H1 (cell line): Measurements from ENCODE around the gene SPATA13. TPM values are rescaled to one million over a fixed set of nuclear protein-coding genes. Genes with fewer than 3 reads are reported as not detected.

Experiments
- CTCF ChIA-PET: fragments of 300-600 bp; sonication (Branson Sonifier 250); formaldehyde crosslinking; loops from one replicate; lab custom pipeline; 2021; ENCODE audit not compliant: partially characterized antibody; lab: Charles Lee
- POLR2A ChIA-PET: fragments of 300-600 bp; sonication (Branson Sonifier 250); formaldehyde crosslinking; loops from one replicate; lab custom pipeline; 2021; ENCODE audit warnings: inconsistent platforms; ENCODE audit not compliant: partially characterized antibody; lab: Charles Lee
- DNase-seq, 2 experiments: peaks; one replicate each; pipeline versions ENCODE4 v3.0.0 to v3.0.0-alpha.2; 2010 to 2022; ENCODE audit warnings: low spot score in 2 of 2, low read depth in 1 of 2, mixed read lengths in 1 of 2
- FAIRE-seq: peaks from 2 replicates; lab custom pipeline; 2011; peaks lifted over from hg19 to GRCh38; lab: Jason Lieb, UNC
- H2AFZ ChIP-seq: 2 replicates; pipeline ENCODE4 v1.8.1; 2012; ENCODE audit warnings: low read length, inconsistent platforms
- H2AK5ac ChIP-seq: 2 replicates; pipeline ENCODE4 v1.6.1; 2013; ENCODE audit warnings: low read depth, low read length
- H2BK120ac ChIP-seq: replicated peaks from 2 replicates; pipeline ENCODE3; 2013; ENCODE audit warnings: low read depth, low read length, inconsistent platforms
- H2BK12ac ChIP-seq: 2 replicates; pipeline ENCODE4 v1.6.1; 2013; ENCODE audit warnings: low read depth, low read length
- H2BK15ac ChIP-seq: 2 replicates; pipeline ENCODE4 v1.6.1; 2013; ENCODE audit warnings: low read length
- H2BK20ac ChIP-seq: 2 replicates; pipeline ENCODE4 v1.6.1; 2013; ENCODE audit warnings: low read length
- H2BK5ac ChIP-seq: 2 replicates; pipeline ENCODE4 v1.6.1; 2013; ENCODE audit warnings: low read depth, low read length
- H3K14ac ChIP-seq: 2 replicates; pipeline ENCODE4 v1.6.1; 2013; ENCODE audit warnings: inconsistent platforms; ENCODE audit not compliant: insufficient read length
- H3K18ac ChIP-seq: 2 replicates; pipeline ENCODE4 v1.6.1; 2013; ENCODE audit warnings: low read length; ENCODE audit errors: extremely low read depth
- H3K23ac ChIP-seq: 2 replicates; pipeline ENCODE4 v1.6.1; 2013; ENCODE audit warnings: inconsistent platforms; ENCODE audit not compliant: insufficient read length
- H3K23me2 ChIP-seq: 2 replicates; pipeline ENCODE4 v1.6.1; 2013; ENCODE audit warnings: low read depth, low read length
- H3K27ac ChIP-seq: 2 replicates; pipeline ENCODE4 v1.6.1; 2011; ENCODE audit warnings: low read depth, low read length, inconsistent platforms
- H3K27me3 ChIP-seq, 4 experiments: replicated peaks in 1 of 4; 1 replicate in 1 of 4; 2 replicates in 3 of 4; pipeline versions ENCODE4 v1.6.1 to v1.8.1; 2011 to 2013; ENCODE audit warnings: low read length in 3 of 4, mild to moderate bottlenecking in 3 of 4, inconsistent platforms in 2 of 4, mixed read lengths in 2 of 4, moderate library complexity in 1 of 4; ENCODE audit not compliant: control insufficient read depth in 3 of 4, insufficient read depth in 3 of 4; ENCODE audit errors: extremely low read depth in 1 of 4
- H3K36me3 ChIP-seq, 4 experiments: 2 replicates each; pipeline versions ENCODE4 v1.6.1 to v1.8.1; 2011 to 2013; ENCODE audit warnings: mild to moderate bottlenecking in 4 of 4, low read length in 3 of 4, moderate library complexity in 2 of 4, control low read depth in 1 of 4, inconsistent platforms in 1 of 4; ENCODE audit not compliant: insufficient read depth in 4 of 4, control insufficient read depth in 2 of 4
- H3K4ac ChIP-seq: replicated peaks from 2 replicates; pipeline ENCODE3; 2013; ENCODE audit warnings: low read length, low read depth, mixed read lengths, inconsistent platforms; ENCODE audit not compliant: insufficient read length
- H3K4me1 ChIP-seq, 4 experiments: replicated peaks in 1 of 4; 1 replicate in 1 of 4; 2 replicates in 3 of 4; pipeline versions ENCODE4 v1.6.1 to v1.8.1; 2011 to 2013; ENCODE audit warnings: low read length in 3 of 4, inconsistent platforms in 2 of 4, mixed read lengths in 1 of 4; ENCODE audit not compliant: insufficient read depth in 4 of 4, control insufficient read depth in 3 of 4
- H3K4me2 ChIP-seq, 2 experiments: 2 replicates each; pipeline versions ENCODE4 v1.6.1 to v1.8.1; 2011 to 2013; ENCODE audit warnings: low read depth in 2 of 2, low read length in 2 of 2, control low read depth in 1 of 2, inconsistent platforms in 1 of 2, mild to moderate bottlenecking in 1 of 2; ENCODE audit not compliant: insufficient read depth in 1 of 2
- H3K4me3 ChIP-seq, 4 experiments: fragments of 200-600, 300-600 bp in 1 of 4; sonication (generic), shearing (Covaris generic), sonication (Bioruptor Twin) in 1 of 4; 2 replicates each; pipeline versions ENCODE4 v1.5.1 to v1.8.1; 2011 to 2016; ENCODE audit warnings: low read length in 4 of 4, low read depth in 3 of 4, control low read depth in 2 of 4, inconsistent platforms in 2 of 4, mild to moderate bottlenecking in 2 of 4, mixed read lengths in 1 of 4, moderate library complexity in 1 of 4; ENCODE audit not compliant: insufficient read depth in 2 of 4; ENCODE audit errors: extremely low read depth in 1 of 4
- H3K56ac ChIP-seq: replicated peaks from 2 replicates; pipeline ENCODE3; 2013; ENCODE audit warnings: low read depth, mild to moderate bottlenecking, mixed read lengths, low read length, inconsistent platforms; ENCODE audit not compliant: insufficient read length
- H3K79me1 ChIP-seq: 2 replicates; pipeline ENCODE4 v1.6.1; 2013; ENCODE audit warnings: low read depth, low read length, control low read depth
- H3K79me2 ChIP-seq, 2 experiments: 2 replicates each; pipeline versions ENCODE4 v1.6.1 to v1.8.1; 2012 to 2013; ENCODE audit warnings: low read length in 2 of 2, mild to moderate bottlenecking in 2 of 2, inconsistent platforms in 1 of 2; ENCODE audit not compliant: insufficient read depth in 2 of 2, control insufficient read depth in 1 of 2
- H3K9ac ChIP-seq, 4 experiments: replicated peaks in 1 of 4; 1 replicate in 1 of 4; 2 replicates in 3 of 4; pipeline versions ENCODE4 v1.6.1 to v1.8.1; 2011 to 2013; ENCODE audit warnings: low read depth in 3 of 4, low read length in 3 of 4, control low read depth in 2 of 4, mild to moderate bottlenecking in 2 of 4, moderate library complexity in 2 of 4, inconsistent platforms in 1 of 4; ENCODE audit errors: extremely low read depth in 1 of 4
- H3K9me3 ChIP-seq, 2 experiments: 2 replicates each; pipeline versions ENCODE4 v1.6.1 to v1.8.1; 2012 to 2013; ENCODE audit warnings: mild to moderate bottlenecking in 2 of 2, moderate library complexity in 2 of 2, control low read depth in 1 of 2, inconsistent platforms in 1 of 2, low read depth in 1 of 2, low read length in 1 of 2, mixed read lengths in 1 of 2; ENCODE audit not compliant: insufficient read depth in 2 of 2
- H4K20me1 ChIP-seq, 2 experiments: replicated peaks in 1 of 2; 2 replicates each; pipeline versions ENCODE3 to v1.8.1; 2011 to 2013; ENCODE audit warnings: inconsistent platforms in 2 of 2, low read length in 2 of 2, mild to moderate bottlenecking in 1 of 2; ENCODE audit not compliant: insufficient read depth in 2 of 2, control insufficient read depth in 1 of 2
- H4K5ac ChIP-seq: 2 replicates; pipeline ENCODE4 v1.6.1; 2013; ENCODE audit warnings: low read length, low read depth, mixed read lengths, inconsistent platforms; ENCODE audit not compliant: insufficient read length
- H4K8ac ChIP-seq: 2 replicates; pipeline ENCODE4 v1.8.0; 2013; ENCODE audit warnings: mild to moderate bottlenecking, moderate library complexity, low read length, inconsistent platforms; ENCODE audit not compliant: insufficient read depth; ENCODE audit errors: extremely low read depth
- H4K91ac ChIP-seq: replicated peaks from 2 replicates; pipeline ENCODE3; 2013; ENCODE audit warnings: low read length, mixed read lengths, inconsistent platforms; ENCODE audit not compliant: insufficient read length
- FOSL1 ChIP-seq: IDR thresholded peaks from 2 replicates; pipeline ENCODE4 v1.6.1; 2011; ENCODE audit warnings: mild to moderate bottlenecking, low read depth, low read length, moderate library complexity; ENCODE audit not compliant: insufficient read depth
- HDAC2 ChIP-seq, 2 experiments: fragments of 300-600 bp in 1 of 2; sonication (generic) in 1 of 2; IDR thresholded peaks; 2 replicates each; pipeline ENCODE4 v1.6.1; 2011 to 2012; ENCODE audit warnings: low read depth in 2 of 2, low read length in 2 of 2, mild to moderate bottlenecking in 2 of 2, moderate library complexity in 2 of 2, borderline replicate concordance in 1 of 2, inconsistent platforms in 1 of 2
- SIRT6 ChIP-seq: IDR thresholded peaks from one replicate; pipeline ENCODE4 v1.7.1; 2012; ENCODE audit warnings: low read length, inconsistent platforms
- ZNF274 ChIP-seq: IDR thresholded peaks from 2 replicates; pipeline ENCODE4 v1.7.0; 2012; ENCODE audit warnings: low read length, borderline replicate concordance; ENCODE audit errors: extremely low read depth
- WGBS, 2 experiments: shearing (Covaris generic) in 1 of 2; methylation state at CpG; one replicate each; pipeline versions ENCODE4 v1.1.6 to v1.1.7; 2013 to 2015; ENCODE audit warnings: low lambda C conversion rate in 2 of 2, mixed read lengths in 2 of 2, inconsistent platforms in 1 of 2, low coverage in 1 of 2, missing lambda C conversion rate in 1 of 2; ENCODE audit not compliant: insufficient replicate concordance in 2 of 2, insufficient coverage in 1 of 2, insufficient read length in 1 of 2; ENCODE audit errors: extremely low coverage in 1 of 2, missing lambda C conversion rate in 1 of 2; 5-methylcytosine and 5-hydroxymethylcytosine counted together
- polyA plus RNA-seq, 7 experiments: library from polyadenylated mRNA; depleted of rRNA in 3 of 7; stranded (reverse) in 5 of 7; unstranded in 2 of 7; fragments of >200 nt in 5 of 7; fragments of 200-250 nt in 2 of 7; gene quantifications; 1 replicate in 5 of 7; 2 replicates in 1 of 7; 4 replicates in 1 of 7; pipeline versions ENCODE4 v1.2.1 to v1.2.3, GENCODE V29; 2011 to 2013; ENCODE audit warnings: missing spikeins in 2 of 7, mixed read lengths in 2 of 7
- total RNA-seq: library from RNA; stranded (reverse); fragmentation: NEBNext Ultra II Directional; extraction: Animal tissue kit (Norgen Biotek cat#: 25700); gene quantifications from 2 replicates; pipeline ENCODE4 v1.2.1, GENCODE V29; 2021

SPATA13 gene
- total and polyA plus RNA-seq, 2 of the 8 experiments (the other 6 are each of a cell fraction or from before 2014, with no cell fraction given) = 12.6 to 30.9 TPM

GRCh38 chr13:24192811-24193162, 32.3 kb downstream of the SPATA13 start:
- H3K27ac ChIP-seq = no peak overlapping the region
- no peak overlapping the region for H4K5ac ChIP-seq
- H3K36me3 ChIP-seq = no peaks in the 10 kb centered on the region
- peaks cover 0 to 22% of the 10 kb centered on the region in 2 experiments; a peak in 2 of 4 replicates for H3K79me2 ChIP-seq
- H2BK20ac ChIP-seq = no peak overlapping the region
- TF ChIP-seq ZNF274 (no peak), FOSL1 (no peak), SIRT6 (no peak), HDAC2 (IDR thresholded peaks at IDR 0.05; ENCODE audit: borderline replicate concordance in 1 of 2, low read depth in 2 of 2, low read length in 2 of 2) (no peak)
- H2BK5ac ChIP-seq = no peak overlapping the region
- WGBS, 2 experiments = 86% methylated on average over 1 of the region's 1 CpG; no CpG with 5 or more reads in 1 of the 2 experiments
- POLR2A ChIA-PET = no interaction called here
- CTCF ChIA-PET = interaction anchor here (1.1 to 1.8 kb wide), 2 partner anchors 36 to 73 kb away, joined by 3 to 5 read pairs; no protein-coding TSS in a partner anchor
- H3K4ac ChIP-seq = no peak overlapping the region
- no peak for FAIRE-seq
- H2BK120ac ChIP-seq = no peak overlapping the region
- no peak overlapping the region for H4K91ac ChIP-seq
- no peak overlapping the region for H3K4me2 ChIP-seq
- H2BK15ac ChIP-seq = no peak overlapping the region; the same call in 1 of the 2 replicates
- peaks cover 0 to 2% of the 10 kb centered on the region in 2 experiments; a peak in 1 of 4 replicates for H3K9me3 ChIP-seq
- H3K18ac ChIP-seq = no peak overlapping the region
- H3K23me2 ChIP-seq = no peaks in the 10 kb centered on the region; the same call in 1 of the 2 replicates
- H4K8ac ChIP-seq = no peak overlapping the region
- no peak overlapping the region for H3K56ac ChIP-seq
- H2BK12ac ChIP-seq = no peak overlapping the region
- H3K79me1 ChIP-seq = peaks cover 7% of the 10 kb centered on the region
- no peaks in the 10 kb centered on the region for H4K20me1 ChIP-seq
- no peak overlapping the region for H3K23ac ChIP-seq
- H3K4me1 ChIP-seq = peaks cover 0 to 4% (median 1%) of the 10 kb centered on the region in 4 experiments; a peak in 3 of 7 replicates
- DNase-seq = no peak
- H3K4me3 ChIP-seq = no peak overlapping the region
- no peak overlapping the region for H2AFZ ChIP-seq
- H3K9ac ChIP-seq = no peak overlapping the region
- no peak overlapping the region for H3K14ac ChIP-seq
- no peaks in the 10 kb centered on the region for H3K27me3 ChIP-seq
- no peak overlapping the region for H2AK5ac ChIP-seq
